Keratinocyte (primary cell): ENCODE measurements around the gene SRPRB. TPM values are rescaled to one million over a fixed set of nuclear protein-coding genes. Genes with fewer than 3 reads are reported as not detected.

Experiments
- DNase-seq: peaks from one replicate; pipeline ENCODE4 v3.0.0-alpha.2; 2011; ENCODE audit warnings: low read depth, missing footprints, low spot score
- FAIRE-seq: peaks from 2 replicates; lab custom pipeline; 2011; peaks lifted over from hg19 to GRCh38; lab: Jason Lieb, UNC
- H2AFZ ChIP-seq: 2 replicates; pipeline ENCODE4 v1.6.0; 2012; ENCODE audit warnings: low read length, control low read depth, inconsistent platforms; ENCODE audit not compliant: control insufficient read depth
- H3K27ac ChIP-seq: 2 replicates; pipeline ENCODE4 v1.5.1; 2011; ENCODE audit warnings: low read length; ENCODE audit not compliant: control insufficient read depth, insufficient read depth
- H3K27me3 ChIP-seq: 3 replicates; pipeline ENCODE4 v1.6.0; 2011; ENCODE audit warnings: low read length; ENCODE audit not compliant: control insufficient read depth, insufficient read depth; ENCODE audit errors: extremely low read depth
- H3K36me3 ChIP-seq, 2 experiments: 2 replicates in 1 of 2; 3 replicates in 1 of 2; pipeline ENCODE4 v1.5.1; 2011; ENCODE audit warnings: low read length in 2 of 2, mild to moderate bottlenecking in 1 of 2; ENCODE audit not compliant: control insufficient read depth in 2 of 2, insufficient read depth in 2 of 2; ENCODE audit errors: extremely low read depth in 1 of 2
- H3K4me1 ChIP-seq: 3 replicates; pipeline ENCODE4 v1.5.1; 2011; ENCODE audit warnings: low read length; ENCODE audit not compliant: control insufficient read depth, insufficient read depth; ENCODE audit errors: extremely low read depth
- H3K4me2 ChIP-seq: 3 replicates; pipeline ENCODE4 v1.6.0; 2011; ENCODE audit warnings: low read depth, low read length; ENCODE audit not compliant: control insufficient read depth, insufficient read depth; ENCODE audit errors: extremely low read depth
- H3K4me3 ChIP-seq, 3 experiments: fragments of 200-600 bp in 1 of 3; sonication (generic) in 1 of 3; 2 replicates in 2 of 3; 3 replicates in 1 of 3; pipeline ENCODE4 v1.5.1; 2011 to 2016; ENCODE audit warnings: low read length in 3 of 3, mild to moderate bottlenecking in 3 of 3, control low read depth in 2 of 3, inconsistent platforms in 1 of 3, low read depth in 1 of 3, mixed read lengths in 1 of 3, mixed run types in 1 of 3, moderate library complexity in 1 of 3; ENCODE audit not compliant: control insufficient read depth in 2 of 3, insufficient read depth in 2 of 3; ENCODE audit errors: extremely low read depth in 1 of 3
- H3K79me2 ChIP-seq: 2 replicates; pipeline ENCODE4 v1.6.0; 2012; ENCODE audit warnings: low read length; ENCODE audit not compliant: control insufficient read depth, insufficient read depth
- H3K9ac ChIP-seq: 3 replicates; pipeline ENCODE4 v1.6.0; 2011; ENCODE audit warnings: low read length; ENCODE audit not compliant: control insufficient read depth, insufficient read depth; ENCODE audit errors: extremely low read depth
- H3K9me1 ChIP-seq: 3 replicates; pipeline ENCODE4 v1.6.0; 2011; ENCODE audit warnings: low read length; ENCODE audit not compliant: control insufficient read depth, insufficient read depth; ENCODE audit errors: extremely low read depth
- H3K9me3 ChIP-seq: 2 replicates; pipeline ENCODE4 v1.5.1; 2012; ENCODE audit warnings: low read depth, low read length; ENCODE audit not compliant: control insufficient read depth
- H4K20me1 ChIP-seq: 3 replicates; pipeline ENCODE4 v1.6.0; 2011; ENCODE audit warnings: low read length; ENCODE audit not compliant: control insufficient read depth, insufficient read depth; ENCODE audit errors: extremely low read depth
- EZH2 ChIP-seq: IDR thresholded peaks from one replicate; pipeline ENCODE4 v1.6.1; 2012; ENCODE audit warnings: inconsistent platforms, mild to moderate bottlenecking, low read length, moderate library complexity
- dilution Hi-C: fragments of 300-500 bp; cut with MboI; formaldehyde crosslinking; loops from one replicate; pipeline ENCODE4 v1.7.0; 2020; ENCODE audit warnings: low sequenced_read_pairs; ENCODE audit not compliant: extremely low pct_ligation_motif_present
- polyA plus RNA-seq, 5 experiments: library from polyadenylated mRNA; depleted of rRNA in 3 of 5; stranded (reverse) in 3 of 5; stranded (forward) in 1 of 5; unstranded in 1 of 5; fragments of >200 nt; gene quantifications; 1 replicate in 1 of 5; 2 replicates in 3 of 5; 3 replicates in 1 of 5; pipeline versions ENCODE4 v1.2.1 to v1.2.3, GENCODE V29; 2011 to 2012; ENCODE audit warnings: missing spikeins in 2 of 5, low read depth in 1 of 5, low replicate concordance in 1 of 5
- TF ChIP-seq, protein P1 (sequence below), 3 experiments: IDR thresholded peaks in 1 of 3; conservative IDR thresholded peaks in 1 of 3; optimal IDR thresholded peaks in 1 of 3; 2 replicates in 2 of 3; 3 replicates in 1 of 3; pipeline versions ENCODE3 to v1.5.1; 2011; ENCODE audit warnings: low read length in 3 of 3, mild to moderate bottlenecking in 3 of 3, moderate library complexity in 2 of 3, control low read depth in 1 of 3, inconsistent platforms in 1 of 3; ENCODE audit not compliant: insufficient read depth in 2 of 3; ENCODE audit errors: extremely low read depth in 1 of 3

The SRPRB gene
- polyA plus RNA-seq, 1 donor (not counting 4 experiments of a cell fraction or from before 2014, with no cell fraction given): 55.9 TPM

DNA sequence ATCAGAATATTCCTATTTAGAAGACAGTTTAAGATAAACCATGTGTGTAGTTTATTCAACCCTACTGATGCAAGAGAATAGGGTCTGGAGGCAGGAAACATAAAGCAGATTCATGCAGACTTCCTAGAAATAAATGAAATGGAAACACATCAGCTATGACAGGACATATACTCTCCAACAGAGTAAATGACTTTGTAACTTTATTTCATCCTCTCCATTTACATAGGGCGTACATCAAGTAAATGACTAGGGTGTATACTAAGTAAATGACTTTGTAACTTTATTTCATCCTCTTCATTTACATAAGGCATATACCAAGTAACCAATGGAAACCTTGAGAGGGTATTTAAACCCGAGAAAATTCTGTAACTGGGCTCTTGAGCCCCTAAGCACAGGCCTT lies 17.6 kb upstream of the SRPRB start:
- Histone ChIP-seq H3K4me2 (no peak overlapping the region), H3K36me3 (no peaks in the 10 kb centered on the region), H3K27ac (no peak overlapping the region), H3K9me1 (no peaks in the 10 kb centered on the region), H3K79me2 (no peaks in the 10 kb centered on the region), H4K20me1 (no peaks in the 10 kb centered on the region), H3K4me1 (no peaks in the 10 kb centered on the region), H3K4me3 (no peak overlapping the region), H3K9me3 (peaks cover 6% of the 10 kb centered on the region), H2AFZ (no peak overlapping the region), H3K9ac (no peak overlapping the region), H3K27me3 (no peaks in the 10 kb centered on the region)
- TF ChIP-seq, protein P1, sequence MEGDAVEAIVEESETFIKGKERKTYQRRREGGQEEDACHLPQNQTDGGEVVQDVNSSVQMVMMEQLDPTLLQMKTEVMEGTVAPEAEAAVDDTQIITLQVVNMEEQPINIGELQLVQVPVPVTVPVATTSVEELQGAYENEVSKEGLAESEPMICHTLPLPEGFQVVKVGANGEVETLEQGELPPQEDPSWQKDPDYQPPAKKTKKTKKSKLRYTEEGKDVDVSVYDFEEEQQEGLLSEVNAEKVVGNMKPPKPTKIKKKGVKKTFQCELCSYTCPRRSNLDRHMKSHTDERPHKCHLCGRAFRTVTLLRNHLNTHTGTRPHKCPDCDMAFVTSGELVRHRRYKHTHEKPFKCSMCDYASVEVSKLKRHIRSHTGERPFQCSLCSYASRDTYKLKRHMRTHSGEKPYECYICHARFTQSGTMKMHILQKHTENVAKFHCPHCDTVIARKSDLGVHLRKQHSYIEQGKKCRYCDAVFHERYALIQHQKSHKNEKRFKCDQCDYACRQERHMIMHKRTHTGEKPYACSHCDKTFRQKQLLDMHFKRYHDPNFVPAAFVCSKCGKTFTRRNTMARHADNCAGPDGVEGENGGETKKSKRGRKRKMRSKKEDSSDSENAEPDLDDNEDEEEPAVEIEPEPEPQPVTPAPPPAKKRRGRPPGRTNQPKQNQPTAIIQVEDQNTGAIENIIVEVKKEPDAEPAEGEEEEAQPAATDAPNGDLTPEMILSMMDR (optimal IDR thresholded peaks at IDR 0.05 in 1 of 3, IDR thresholded peaks at IDR 0.05 in 1 of 3, conservative IDR thresholded peaks at IDR 0.05 in 1 of 3; ENCODE audit: extremely low read depth in 1 of 3, insufficient read depth in 2 of 3, low read length in 3 of 3): no peak
- no peak for TF ChIP-seq EZH2
- FAIRE-seq (no peak), DNase-seq (no peak)
- dilution Hi-C loops: no loop called here

- Histone ChIP-seq H4K20me1 (no peaks in the 10 kb centered on the region), H3K4me3 (no peak overlapping the region), H3K4me1 (no peaks in the 10 kb centered on the region), H2AFZ (no peak overlapping the region), H3K27ac (no peak overlapping the region), H3K9me1 (no peaks in the 10 kb centered on the region), H3K79me2 (no peaks in the 10 kb centered on the region), H3K9ac (no peak overlapping the region), H3K36me3 (no peaks in the 10 kb centered on the region), H3K27me3 (no peaks in the 10 kb centered on the region), H3K4me2 (no peak overlapping the region), H3K9me3 (peaks cover 6% of the 10 kb centered on the region)
- TF ChIP-seq, protein P1 (optimal IDR thresholded peaks at IDR 0.05 in 1 of 3, IDR thresholded peaks at IDR 0.05 in 1 of 3, conservative IDR thresholded peaks at IDR 0.05 in 1 of 3; ENCODE audit: extremely low read depth in 1 of 3, insufficient read depth in 2 of 3, low read length in 3 of 3): no peak
- no peak for TF ChIP-seq EZH2
- no peak for DNase-seq
- FAIRE-seq: no peak
- dilution Hi-C loops: no loop called here
Measured at GRCh38 chr3:133792171-133792763, 13.3 kb upstream of the SRPRB start.
